ENCODE measurements around the gene PRG3.

PRG3 gene

DNA sequence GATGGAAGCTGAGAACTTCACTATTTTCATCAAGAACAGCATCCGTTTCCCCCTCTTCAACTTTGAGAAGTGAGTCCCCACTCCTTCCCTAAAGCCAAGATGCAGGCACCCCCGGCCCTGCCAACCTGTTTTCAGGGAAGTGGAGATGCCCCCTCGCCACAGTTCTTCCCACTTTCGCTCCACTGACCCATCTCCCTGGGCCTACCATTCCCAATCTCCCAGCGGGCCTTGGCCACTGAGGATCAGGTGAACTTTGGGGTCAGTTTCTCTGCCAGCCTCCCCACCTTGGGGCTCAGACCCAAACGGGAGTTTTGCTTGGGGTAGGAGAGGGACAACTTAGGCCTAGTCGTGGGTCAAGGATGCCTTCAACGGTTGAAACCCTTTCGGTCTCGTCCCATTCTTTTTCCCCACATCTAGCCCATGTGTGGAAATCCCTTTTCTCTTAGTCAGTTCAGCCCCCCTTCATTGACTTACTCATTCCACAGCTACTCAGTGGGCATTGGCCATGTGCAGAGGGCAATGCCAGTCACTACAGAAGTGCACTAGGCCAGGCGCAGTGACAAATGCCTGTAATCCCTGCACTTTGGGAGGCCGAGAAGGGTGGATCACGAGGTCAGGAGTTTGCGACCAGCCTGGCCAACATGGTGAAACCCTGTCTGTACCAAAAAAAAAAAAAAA, 32.2 kb downstream of the PRG3 start:
- H3K27ac ChIP-seq: no peak overlapping the region
- TF ChIP-seq, protein P1, sequence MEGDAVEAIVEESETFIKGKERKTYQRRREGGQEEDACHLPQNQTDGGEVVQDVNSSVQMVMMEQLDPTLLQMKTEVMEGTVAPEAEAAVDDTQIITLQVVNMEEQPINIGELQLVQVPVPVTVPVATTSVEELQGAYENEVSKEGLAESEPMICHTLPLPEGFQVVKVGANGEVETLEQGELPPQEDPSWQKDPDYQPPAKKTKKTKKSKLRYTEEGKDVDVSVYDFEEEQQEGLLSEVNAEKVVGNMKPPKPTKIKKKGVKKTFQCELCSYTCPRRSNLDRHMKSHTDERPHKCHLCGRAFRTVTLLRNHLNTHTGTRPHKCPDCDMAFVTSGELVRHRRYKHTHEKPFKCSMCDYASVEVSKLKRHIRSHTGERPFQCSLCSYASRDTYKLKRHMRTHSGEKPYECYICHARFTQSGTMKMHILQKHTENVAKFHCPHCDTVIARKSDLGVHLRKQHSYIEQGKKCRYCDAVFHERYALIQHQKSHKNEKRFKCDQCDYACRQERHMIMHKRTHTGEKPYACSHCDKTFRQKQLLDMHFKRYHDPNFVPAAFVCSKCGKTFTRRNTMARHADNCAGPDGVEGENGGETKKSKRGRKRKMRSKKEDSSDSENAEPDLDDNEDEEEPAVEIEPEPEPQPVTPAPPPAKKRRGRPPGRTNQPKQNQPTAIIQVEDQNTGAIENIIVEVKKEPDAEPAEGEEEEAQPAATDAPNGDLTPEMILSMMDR (conservative IDR thresholded peaks at IDR 0.05): no peak

DNA sequence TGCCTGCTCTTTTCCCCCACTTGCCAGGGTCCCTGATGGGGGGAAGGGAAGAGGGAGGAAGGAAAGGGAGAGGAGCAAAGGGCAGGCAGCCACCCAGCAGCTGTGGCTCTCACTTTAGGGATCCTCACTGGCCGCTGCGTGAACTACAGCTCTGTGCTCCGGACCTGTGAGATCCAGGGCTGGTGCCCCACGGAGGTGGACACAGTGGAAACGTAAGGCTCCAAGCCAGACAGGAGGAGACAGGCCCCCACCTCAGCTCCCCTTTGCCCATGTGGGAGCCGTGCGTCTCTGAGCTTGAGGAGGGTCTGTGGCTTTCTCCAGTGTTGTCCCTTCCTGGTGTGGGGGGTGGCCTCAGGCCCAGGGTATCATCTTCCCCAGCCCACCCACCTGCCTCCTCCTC, 32.9 kb downstream of the PRG3 start:
- no peak overlapping the region for H3K27ac ChIP-seq
- TF ChIP-seq, protein P1 (conservative IDR thresholded peaks at IDR 0.05): no peak

DNA sequence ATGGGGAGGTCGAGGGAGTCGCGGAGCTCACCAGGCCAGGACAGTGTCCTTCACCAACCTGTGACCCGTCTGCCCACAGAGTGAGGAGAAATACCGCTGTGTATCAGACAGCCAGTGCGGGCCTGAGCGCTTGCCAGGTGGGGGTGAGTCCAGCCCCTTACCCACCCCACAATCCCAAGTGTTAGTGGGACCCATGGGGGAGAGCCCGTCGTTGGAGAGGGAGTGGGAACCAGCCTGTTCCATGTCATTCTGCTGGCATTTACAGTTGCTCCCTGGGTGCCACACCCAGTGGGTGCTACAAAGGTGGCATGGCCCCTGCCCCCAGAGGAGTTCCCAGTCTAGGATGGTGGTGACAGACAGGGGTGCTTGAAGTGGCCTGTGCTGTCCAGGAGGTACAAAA, 33.6 kb downstream of the PRG3 start:
- TF ChIP-seq, protein P1 (conservative IDR thresholded peaks at IDR 0.05): no peak
- no peak overlapping the region for H3K27ac ChIP-seq

DNA sequence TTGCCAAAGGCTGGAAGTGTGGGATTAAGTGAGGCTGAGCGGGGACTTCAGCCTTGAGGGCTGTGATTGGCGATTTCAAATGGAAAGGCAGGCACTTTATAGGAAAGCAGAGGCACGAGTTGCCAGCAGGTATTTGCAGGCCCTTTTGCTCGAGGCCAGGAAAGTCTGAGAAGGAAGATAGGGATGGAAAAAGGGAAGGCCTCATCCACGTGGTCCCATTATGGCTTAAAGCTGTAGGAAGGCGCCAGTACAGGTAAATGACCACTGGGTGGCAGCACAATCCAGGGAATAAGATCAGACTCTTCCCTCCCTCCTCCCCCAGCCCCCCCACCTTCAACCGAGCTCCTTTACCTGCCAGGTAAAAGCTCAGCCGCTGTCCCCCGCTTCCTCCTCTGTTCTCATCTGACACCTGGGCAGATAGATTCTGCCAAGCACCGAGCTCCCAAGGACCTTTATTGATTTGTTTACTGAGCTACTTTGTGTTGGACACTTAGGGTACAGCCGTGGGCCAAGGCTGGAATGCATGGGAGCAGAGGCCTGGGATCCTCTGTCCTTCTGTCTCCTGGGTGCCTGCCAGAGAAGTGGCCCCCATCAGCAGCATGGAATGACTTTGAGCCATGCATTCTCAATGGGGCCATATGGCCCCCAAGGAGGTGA, 35.3 kb downstream of the PRG3 start:
- TF ChIP-seq, protein P1 (conservative IDR thresholded peaks at IDR 0.05): peak; percentile 83
- H3K27ac ChIP-seq: peak overlapping the region; percentile 47; the same call in 1 of the 2 replicates

DNA sequence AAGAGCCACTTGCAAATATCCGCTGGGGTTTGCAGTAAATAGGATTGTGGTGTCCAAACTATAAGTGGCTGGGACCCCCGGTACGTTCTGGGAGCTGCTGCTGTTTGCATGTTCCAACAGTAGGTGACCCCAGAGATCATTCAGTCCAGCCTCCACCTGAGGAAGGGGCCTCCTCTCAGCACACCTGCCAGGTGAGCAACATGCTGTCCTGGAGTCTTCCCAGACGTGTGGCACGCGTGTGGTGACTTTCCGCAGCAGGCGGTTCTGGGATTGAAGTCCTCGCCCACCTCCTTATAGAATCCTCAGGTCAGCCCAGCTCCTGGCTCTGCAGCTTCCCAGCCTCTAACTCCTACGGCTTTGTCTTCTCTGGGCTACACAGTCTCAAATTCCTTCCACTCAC, 36.1 kb downstream of the PRG3 start:
- TF ChIP-seq, protein P1 (conservative IDR thresholded peaks at IDR 0.05): no peak
- H3K27ac ChIP-seq: peak overlapping the region; percentile 47; the same call in 1 of the 2 replicates

DNA sequence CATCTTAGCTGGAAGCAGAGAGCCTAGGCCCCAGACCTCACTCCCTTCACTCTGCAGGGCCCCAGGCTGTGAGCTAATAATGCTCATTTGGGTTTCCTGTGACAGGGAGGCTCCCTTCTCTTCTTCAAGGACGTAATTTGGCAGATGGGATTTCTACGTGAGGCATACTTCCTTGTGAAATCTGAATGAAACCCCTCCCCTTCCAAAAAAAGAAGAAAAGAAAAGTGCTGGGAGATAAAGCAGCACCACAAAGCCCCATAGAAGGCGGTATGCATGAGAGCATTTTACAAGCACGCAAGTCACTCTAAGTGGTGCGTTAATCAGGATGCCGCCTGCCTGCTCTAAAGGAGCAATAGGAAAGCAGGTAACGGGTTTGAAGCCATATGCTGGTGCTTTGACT, 37.1 kb downstream of the PRG3 start:
- H3K27ac ChIP-seq: no peak overlapping the region
- TF ChIP-seq, protein P1 (conservative IDR thresholded peaks at IDR 0.05): no peak

DNA sequence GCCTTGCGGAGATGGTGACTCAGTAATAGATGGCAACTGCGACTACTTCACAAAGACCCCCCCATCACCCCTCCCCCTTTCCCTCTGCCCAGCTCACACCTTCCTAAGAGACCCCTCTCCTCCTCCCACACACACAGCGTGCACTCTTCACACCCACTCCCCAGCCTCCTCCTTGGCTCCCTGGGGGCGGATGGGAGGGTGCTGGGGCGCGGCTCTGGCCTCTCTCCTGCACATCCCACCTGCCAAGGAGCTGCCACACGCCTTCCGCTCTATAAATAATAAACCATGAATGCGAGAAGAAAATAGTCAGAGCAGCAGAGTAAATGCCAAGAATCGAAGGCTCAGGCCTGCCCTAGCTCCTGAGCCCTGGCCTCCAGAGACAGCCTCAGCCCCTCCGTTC, 38.2 kb downstream of the PRG3 start:
- no peak overlapping the region for H3K27ac ChIP-seq

More for the DNA sequence above, 38.2 kb downstream of the PRG3 start:
- TF ChIP-seq, protein P1 (conservative IDR thresholded peaks at IDR 0.05): no peak

Measured in VCaP (cell line).